Stimulated activated naive CD4-positive, alpha-beta T cell treated with Interleukin-2 at 50 U/mL for 16 hours (primary cell): ENCODE data around the gene UCK2.
A peak's percentile ranks its signal among the peaks of the same experiment; 100 is the strongest.
"Not testable (repeated sequence)": the region's sequence is repeated elsewhere in the genome, so short reads cannot be mapped to it uniquely, and the experiment has no call there.

Experiments
- DNase-seq: peaks from one replicate; lab custom pipeline; 2025; lab: John Stamatoyannopoulos, UW

UCK2 gene

GRCh38 chr1:165827268-165828102, at the start of gene UCK2:
Gene UCK2, plus strand, starts transcription at chr1:165827614. Its CDS starts 220 bp downstream, at chr1:165827834.
- DNase-seq, result peak; percentile 63

DNA sequence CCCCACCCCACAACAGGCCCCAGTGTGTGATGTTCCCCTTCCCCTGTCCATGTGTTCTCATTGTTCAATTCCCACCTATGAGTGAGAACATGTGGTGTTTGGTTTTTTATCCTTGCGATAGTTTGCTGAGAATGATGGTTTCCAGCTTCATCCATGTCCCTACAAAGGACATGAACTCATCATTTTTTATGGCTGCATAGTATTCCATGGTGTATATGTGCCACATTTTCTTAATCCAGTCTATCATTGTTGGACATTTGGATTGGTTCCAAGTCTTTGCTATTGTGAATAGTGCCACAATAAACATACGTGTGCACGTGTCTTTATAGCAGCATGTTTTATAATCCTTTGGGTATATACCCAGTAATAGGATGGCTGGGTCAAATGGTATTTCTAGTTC, 49.2 kb upstream of the UCK2 start:
- DNase-seq, result not testable (repeated sequence)

- DNase-seq, result not testable (repeated sequence)
Observed at GRCh38 chr1:165783519-165783918, 43.9 kb upstream of the UCK2 start.

GRCh38 chr1:165787741-165788140, 39.7 kb upstream of the UCK2 start:
- no peak for DNase-seq

- DNase-seq, result no peak
Observed at GRCh38 chr1:165793951-165794350, 33.5 kb upstream of the UCK2 start.

- DNase-seq, result no peak
Observed at GRCh38 chr1:165795894-165796293, 31.5 kb upstream of the UCK2 start.

DNA sequence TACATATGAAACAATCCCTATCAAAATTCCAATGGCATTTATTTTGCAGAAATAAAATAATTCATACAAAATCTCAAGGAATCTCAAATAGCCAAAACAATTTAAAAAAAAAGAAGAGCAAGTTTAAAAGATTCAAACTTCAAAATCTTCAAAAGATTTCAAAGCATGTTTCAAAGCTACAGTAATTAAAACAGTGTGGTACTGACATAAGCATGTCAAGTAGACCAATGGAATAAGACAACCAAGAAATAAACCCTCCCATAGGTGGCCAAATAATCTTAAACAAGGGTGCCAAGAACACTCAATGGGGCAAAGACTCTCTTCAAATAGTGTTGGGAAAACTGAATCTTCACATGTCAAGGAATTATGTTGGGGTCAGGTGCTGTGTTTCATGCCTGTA, 28.0 kb upstream of the UCK2 start:
- DNase-seq, result no peak

- DNase-seq, result not testable (repeated sequence)
Observed at GRCh38 chr1:165804513-165804912, 22.9 kb upstream of the UCK2 start.

GRCh38 chr1:165807613-165808012, 19.8 kb upstream of the UCK2 start:
- DNase-seq, result no peak

GRCh38 chr1:165815725-165816124, 11.7 kb upstream of the UCK2 start:
- DNase-seq, result no peak

- no peak for DNase-seq
Observed at GRCh38 chr1:165816157-165816556, 11.3 kb upstream of the UCK2 start.

DNA sequence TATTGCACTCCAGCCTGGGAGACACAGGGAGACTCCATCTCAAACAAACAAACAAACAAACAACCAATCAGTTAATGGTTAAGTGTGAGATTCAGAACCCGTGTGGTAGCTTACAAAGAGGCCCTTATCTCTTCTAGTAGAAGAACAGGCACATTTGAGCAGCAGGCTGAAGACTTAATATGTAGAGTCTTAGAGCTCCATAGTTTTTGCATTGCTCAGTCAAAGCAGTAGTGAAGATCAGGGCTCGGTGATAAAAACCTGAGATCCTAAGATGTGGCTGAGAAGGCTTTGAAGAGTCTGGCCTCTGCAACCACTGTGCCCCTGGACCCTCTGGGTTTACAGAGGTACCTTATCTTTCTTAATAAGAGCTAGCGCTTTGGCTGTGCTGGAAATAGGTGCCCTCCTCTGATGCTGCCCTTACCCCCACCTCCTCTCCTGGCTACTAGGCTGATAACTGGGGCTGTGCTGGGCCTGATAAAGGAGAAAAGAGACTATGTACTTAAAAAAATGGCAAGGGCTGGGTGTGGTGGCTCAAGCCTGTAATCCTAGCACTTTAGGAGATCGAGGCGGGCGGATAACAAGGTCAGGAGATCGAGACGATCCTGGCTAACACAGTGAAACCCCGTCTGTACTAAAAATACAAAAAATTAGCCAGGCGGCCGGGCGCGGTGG, 10.5 kb upstream of the UCK2 start:
- no peak for DNase-seq

GRCh38 chr1:165823552-165824268, 3.7 kb upstream of the UCK2 start:
- no peak for DNase-seq

DNA sequence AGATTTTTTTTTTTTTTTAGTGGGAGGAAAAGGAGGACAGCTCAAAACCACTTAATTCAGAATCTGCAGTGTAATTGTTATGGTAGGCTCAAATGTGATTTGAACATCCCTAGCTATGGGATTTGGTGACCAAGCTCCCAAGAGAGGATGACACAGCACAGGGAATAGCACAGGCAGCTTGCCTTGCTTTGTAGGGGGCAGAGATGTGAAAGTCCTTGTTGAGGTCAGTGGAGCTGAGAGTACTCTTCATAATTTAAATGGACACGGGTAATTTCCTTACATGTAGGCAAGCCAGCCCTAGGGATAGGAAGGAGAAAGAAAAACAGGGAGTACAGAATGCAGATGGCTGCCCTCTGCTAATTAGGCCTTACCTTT, 3.2 kb upstream of the UCK2 start:
- no peak for DNase-seq

DNA sequence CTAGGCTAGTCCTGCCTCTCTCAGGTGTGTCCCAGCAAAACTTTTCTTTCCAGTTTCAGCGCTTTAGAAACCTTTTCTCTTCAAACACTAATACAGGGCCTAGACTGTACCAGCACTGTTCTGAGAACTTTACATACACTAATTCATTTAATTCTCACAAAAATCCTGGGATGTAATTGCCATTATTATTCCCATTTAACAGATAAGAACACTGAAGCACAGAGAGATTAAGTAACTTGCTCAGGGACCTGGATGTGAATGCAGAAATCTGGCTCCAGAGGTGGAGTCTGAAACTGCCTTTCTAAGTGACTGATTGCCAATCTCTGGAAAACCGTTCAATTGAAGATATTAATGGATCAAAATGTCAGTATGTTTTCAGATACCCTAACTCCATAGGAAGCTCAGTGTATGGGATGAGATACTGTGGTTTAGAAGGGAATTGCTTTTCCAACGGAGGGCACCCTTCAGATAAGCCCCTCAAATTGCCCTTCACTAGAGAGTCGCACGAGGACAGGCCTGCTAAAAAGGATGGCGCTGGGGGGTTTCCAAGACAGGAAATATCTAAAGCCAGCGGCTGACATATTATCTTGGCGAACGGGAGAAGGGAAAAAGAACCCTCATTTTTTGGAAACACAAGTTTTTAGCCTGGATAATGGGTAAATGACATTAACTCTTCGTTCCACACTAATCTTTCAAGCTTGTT, 698 bp upstream of the UCK2 start:
- DNase-seq, result no peak

- DNase-seq, result peak; percentile 35
Observed at GRCh38 chr1:165828103-165828668, 772 bp downstream of the UCK2 start.

GRCh38 chr1:165828669-165829329, 1.4 kb downstream of the UCK2 start:
- no peak for DNase-seq

DNA sequence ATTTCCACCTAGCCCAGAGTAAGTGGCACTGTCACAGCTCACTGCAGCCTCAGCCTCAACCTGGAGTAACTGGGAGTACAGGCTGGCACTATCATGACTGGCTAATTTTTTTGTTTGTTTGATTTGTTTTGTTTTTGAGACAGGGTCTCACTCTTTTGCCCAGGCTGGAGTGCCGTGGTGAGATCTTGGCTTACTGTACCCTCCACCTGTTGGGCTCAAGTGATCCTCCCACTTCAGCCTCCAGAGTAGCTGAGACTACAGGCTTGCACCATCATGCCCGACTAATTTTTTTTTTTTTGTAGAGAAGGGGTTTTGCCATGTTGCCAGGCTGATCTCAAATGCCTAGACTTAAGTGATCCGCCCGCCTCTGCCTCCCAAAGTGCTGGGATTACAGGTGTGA, 2.5 kb downstream of the UCK2 start:
- no peak for DNase-seq

DNA sequence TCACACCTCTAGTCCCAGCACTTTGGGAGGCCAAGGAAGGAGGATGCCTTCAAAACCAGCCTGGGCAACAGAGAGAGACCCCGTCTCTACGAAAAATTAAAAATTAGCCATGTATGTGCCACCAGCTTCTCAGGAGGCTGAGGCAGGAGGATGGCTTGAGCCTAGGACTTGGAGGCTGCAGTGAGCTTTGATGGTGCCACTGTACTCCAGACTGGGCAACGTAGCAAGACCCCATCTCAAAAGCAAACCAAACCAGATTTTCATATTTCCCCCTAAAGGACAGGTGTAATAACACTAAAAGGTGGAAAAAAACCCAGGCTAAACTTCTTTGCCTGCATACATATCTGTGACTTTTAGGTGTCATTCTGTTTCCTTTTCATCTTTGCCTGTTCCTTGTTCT, 3.7 kb downstream of the UCK2 start:
- no peak for DNase-seq

- no peak for DNase-seq
Observed at GRCh38 chr1:165832902-165833301, 5.5 kb downstream of the UCK2 start.

DNA sequence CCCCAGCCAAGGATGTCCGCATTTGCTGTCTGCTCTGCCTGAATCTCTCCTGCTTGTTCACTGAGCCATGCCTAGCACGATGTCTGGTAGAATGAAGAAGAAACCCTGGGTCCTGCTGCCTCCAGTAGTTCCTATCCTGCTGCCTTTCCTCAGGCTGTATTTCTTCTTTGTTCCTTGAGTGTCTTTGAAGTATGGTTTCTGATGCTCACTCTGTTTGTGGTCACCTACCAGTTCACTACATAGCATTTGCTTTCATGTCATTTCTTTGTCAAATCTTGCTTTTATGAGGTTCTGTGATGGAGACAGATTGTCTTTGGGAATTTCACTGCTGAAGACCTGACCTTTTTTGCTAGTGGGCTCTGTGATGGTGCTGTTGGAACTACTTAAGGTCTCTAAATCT, 5.9 kb downstream of the UCK2 start:
- DNase-seq, result no peak
